MM.1S (cell line): ENCODE measurements around the gene ZIC4.

Experiments
- DNase-seq: peaks from one replicate; pipeline ENCODE4 v3.0.0-alpha.2; 2015
- H2AFZ ChIP-seq: fragments of 300-600 bp; sonication (generic); 2 replicates; pipeline ENCODE4 v1.6.0; 2016; ENCODE audit warnings: antibody characterized with exemption, low read length
- H3F3A ChIP-seq: fragments of 300-600 bp; sonication (generic); 2 replicates; pipeline ENCODE4 v1.6.1; 2016; ENCODE audit warnings: mild to moderate bottlenecking, antibody characterized with exemption, low read length, moderate library complexity, mixed read lengths; ENCODE audit not compliant: insufficient read depth
- H3K27ac ChIP-seq: fragments of 300-600 bp; sonication (generic); 2 replicates; pipeline ENCODE4 v1.5.1; 2016; ENCODE audit warnings: mild to moderate bottlenecking, low read length
- H3K27me3 ChIP-seq: fragments of 300-600 bp; sonication (generic); replicated peaks from 2 replicates; pipeline ENCODE4 v1.6.0; 2016; ENCODE audit warnings: low read length; ENCODE audit not compliant: insufficient read depth
- H3K36me3 ChIP-seq: fragments of 300-600 bp; sonication (generic); replicated peaks from 2 replicates; pipeline ENCODE4 v1.6.1; 2016; ENCODE audit warnings: mild to moderate bottlenecking, low read length, mixed read lengths; ENCODE audit not compliant: insufficient read depth
- H3K4me1 ChIP-seq: fragments of 300-600 bp; sonication (generic); 2 replicates; pipeline ENCODE4 v1.6.1; 2016; ENCODE audit warnings: low read length, mixed read lengths
- H3K4me2 ChIP-seq: fragments of 300-600 bp; sonication (generic); 2 replicates; pipeline ENCODE4 v1.6.0; 2016; ENCODE audit warnings: low read depth, low read length
- H3K4me3 ChIP-seq: fragments of 300-600 bp; sonication (generic); 2 replicates; pipeline ENCODE4 v1.5.1; 2016; ENCODE audit warnings: low read length, mixed read lengths
- H3K79me2 ChIP-seq: fragments of 300-600 bp; sonication (generic); 2 replicates; pipeline ENCODE4 v1.6.1; 2016; ENCODE audit warnings: mixed run types, low read length, mixed read lengths
- H3K9ac ChIP-seq: fragments of 300-600 bp; sonication (generic); 2 replicates; pipeline ENCODE4 v1.6.1; 2016; ENCODE audit warnings: low read length, mixed read lengths
- H3K9me2 ChIP-seq: fragments of 300-600 bp; sonication (generic); replicated peaks from 2 replicates; pipeline ENCODE4 v1.6.1; 2016; ENCODE audit warnings: mild to moderate bottlenecking, low read length, mixed read lengths; ENCODE audit not compliant: insufficient read depth
- H3K9me3 ChIP-seq: fragments of 300-600 bp; sonication (generic); replicated peaks from 2 replicates; pipeline ENCODE4 v1.6.1; 2016; ENCODE audit warnings: mild to moderate bottlenecking, low read length, mixed read lengths; ENCODE audit not compliant: insufficient read depth
- H4K20me1 ChIP-seq: fragments of 300-600 bp; sonication (generic); 2 replicates; pipeline ENCODE4 v1.6.1; 2016; ENCODE audit warnings: mild to moderate bottlenecking, low read length, moderate library complexity, mixed read lengths; ENCODE audit not compliant: insufficient read depth
- EZH2 ChIP-seq: fragments of 300-600 bp; sonication (generic); optimal IDR thresholded peaks from 2 replicates; pipeline ENCODE3; 2017; ENCODE audit warnings: low read depth, mild to moderate bottlenecking, antibody characterized with exemption, low read length, mixed read lengths
- EZH2phosphoT487 ChIP-seq: fragments of 300-600 bp; sonication (generic); IDR thresholded peaks from 2 replicates; pipeline ENCODE4 v1.6.1; 2018; ENCODE audit warnings: antibody characterized with exemption, low read length
- TF ChIP-seq, protein P1 (sequence below): fragments of 300-600 bp; sonication (generic); IDR thresholded peaks from 2 replicates; pipeline ENCODE4 v1.5.1; 2016; ENCODE audit warnings: antibody characterized with exemption, low read length, mixed read lengths

The ZIC4 gene

GRCh38 chr3:147387885-147388699 is 18.3 kb downstream of the ZIC4 start:
- TF ChIP-seq EZH2 (no peak), EZH2phosphoT487 (no peak)
- TF ChIP-seq, protein P1, sequence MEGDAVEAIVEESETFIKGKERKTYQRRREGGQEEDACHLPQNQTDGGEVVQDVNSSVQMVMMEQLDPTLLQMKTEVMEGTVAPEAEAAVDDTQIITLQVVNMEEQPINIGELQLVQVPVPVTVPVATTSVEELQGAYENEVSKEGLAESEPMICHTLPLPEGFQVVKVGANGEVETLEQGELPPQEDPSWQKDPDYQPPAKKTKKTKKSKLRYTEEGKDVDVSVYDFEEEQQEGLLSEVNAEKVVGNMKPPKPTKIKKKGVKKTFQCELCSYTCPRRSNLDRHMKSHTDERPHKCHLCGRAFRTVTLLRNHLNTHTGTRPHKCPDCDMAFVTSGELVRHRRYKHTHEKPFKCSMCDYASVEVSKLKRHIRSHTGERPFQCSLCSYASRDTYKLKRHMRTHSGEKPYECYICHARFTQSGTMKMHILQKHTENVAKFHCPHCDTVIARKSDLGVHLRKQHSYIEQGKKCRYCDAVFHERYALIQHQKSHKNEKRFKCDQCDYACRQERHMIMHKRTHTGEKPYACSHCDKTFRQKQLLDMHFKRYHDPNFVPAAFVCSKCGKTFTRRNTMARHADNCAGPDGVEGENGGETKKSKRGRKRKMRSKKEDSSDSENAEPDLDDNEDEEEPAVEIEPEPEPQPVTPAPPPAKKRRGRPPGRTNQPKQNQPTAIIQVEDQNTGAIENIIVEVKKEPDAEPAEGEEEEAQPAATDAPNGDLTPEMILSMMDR: no peak
- Histone ChIP-seq H3K4me3 (no peak overlapping the region), H3K36me3 (no peaks in the 10 kb centered on the region), H2AFZ (no peak overlapping the region), H3K9me3 (no peaks in the 10 kb centered on the region), H3K9ac (no peak overlapping the region), H4K20me1 (no peaks in the 10 kb centered on the region), H3K27me3 (no peaks in the 10 kb centered on the region), H3K4me2 (no peak overlapping the region), H3K9me2 (no peaks in the 10 kb centered on the region), H3K27ac (no peak overlapping the region), H3K4me1 (no peaks in the 10 kb centered on the region), H3K79me2 (no peaks in the 10 kb centered on the region), H3F3A (no peaks in the 10 kb centered on the region)
- DNase-seq: no peak

DNA sequence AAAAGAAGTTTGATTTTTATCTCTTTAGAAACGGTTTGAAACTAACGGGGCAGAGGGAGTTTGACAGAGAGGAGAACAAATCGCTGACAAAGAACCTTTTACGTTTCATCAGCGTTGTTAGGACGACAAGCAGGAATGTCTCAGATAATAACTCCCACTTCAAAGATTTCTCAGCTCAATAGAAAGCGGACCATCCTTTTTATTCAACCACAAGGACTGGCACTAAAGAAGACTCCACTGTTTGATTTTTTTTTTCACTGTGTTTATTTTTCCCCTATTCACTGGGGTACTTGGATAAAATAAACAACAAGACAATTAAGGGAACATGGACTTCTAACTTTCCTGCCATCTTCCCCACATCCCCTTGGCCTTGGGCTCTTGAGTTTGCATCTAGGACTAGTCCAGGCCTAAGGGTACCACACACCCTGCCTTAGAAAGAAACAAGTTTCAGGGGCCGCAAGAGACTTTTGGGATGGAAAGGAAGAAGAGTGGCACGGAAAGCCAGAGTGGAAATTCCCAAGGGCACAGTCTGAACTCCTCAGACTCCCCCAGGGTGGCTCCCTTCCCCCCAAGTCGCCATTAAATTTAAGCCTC is 19.0 kb downstream of the ZIC4 start:
- Histone ChIP-seq H3K4me1 (no peaks in the 10 kb centered on the region), H3K27ac (no peak overlapping the region), H3F3A (no peaks in the 10 kb centered on the region), H3K27me3 (no peaks in the 10 kb centered on the region), H3K36me3 (no peaks in the 10 kb centered on the region), H2AFZ (no peak overlapping the region), H3K9me3 (no peaks in the 10 kb centered on the region), H3K4me2 (no peak overlapping the region), H3K4me3 (no peak overlapping the region), H3K79me2 (no peaks in the 10 kb centered on the region), H3K9me2 (no peaks in the 10 kb centered on the region), H3K9ac (no peak overlapping the region), H4K20me1 (no peaks in the 10 kb centered on the region)
- DNase-seq: no peak
- TF ChIP-seq EZH2 (no peak), EZH2phosphoT487 (no peak)
- TF ChIP-seq, protein P1: no peak

GRCh38 chr3:147385059-147386012 is 21.0 kb downstream of the ZIC4 start:
- no peaks in the 10 kb centered on the region for H3K36me3 ChIP-seq
- no peak overlapping the region for H3K27ac ChIP-seq
- H3K4me2 ChIP-seq: no peak overlapping the region
- H2AFZ ChIP-seq: no peak overlapping the region
- H3K9ac ChIP-seq: no peak overlapping the region
- no peaks in the 10 kb centered on the region for H4K20me1 ChIP-seq
- no peaks in the 10 kb centered on the region for H3K9me3 ChIP-seq
- H3K79me2 ChIP-seq: no peaks in the 10 kb centered on the region
- no peaks in the 10 kb centered on the region for H3K27me3 ChIP-seq
- no peaks in the 10 kb centered on the region for H3K4me1 ChIP-seq
- no peak for DNase-seq
- H3F3A ChIP-seq: no peaks in the 10 kb centered on the region
- no peaks in the 10 kb centered on the region for H3K9me2 ChIP-seq
- TF ChIP-seq EZH2phosphoT487 (no peak), EZH2 (no peak)
- TF ChIP-seq, protein P1: no peak
- H3K4me3 ChIP-seq: no peak overlapping the region
